Panc1 (cell line): Measurements from ENCODE around the gene OPN3. TPM values are rescaled to one million over a fixed set of nuclear protein-coding genes. Genes with fewer than 3 reads are reported as not detected.

ENCODE experiments used
- ATAC-seq: fragments of 200-7000 bp; cut with Tn5 transposase; 2 replicates; pipeline ENCODE4 v1.9.1; 2020; ENCODE audit warnings: mild to moderate bottlenecking, moderate library complexity
- BruUV-seq: library from RNA; stranded (reverse); fragments of 400-500 nt; replicated peaks from 2 replicates; lab custom pipeline; 2021; lab: Mats Ljungman, UMichigan
- CTCF ChIA-PET: fragments of 300-600 bp; sonication (Branson Sonifier 250); formaldehyde crosslinking; loops from one replicate; lab custom pipeline; 2022; ENCODE audit warnings: antibody characterized with exemption; lab: Charles Lee
- POLR2A ChIA-PET: fragments of 300-600 bp; sonication (Branson Sonifier 250); formaldehyde crosslinking; loops from one replicate; lab custom pipeline; 2022; ENCODE audit warnings: antibody characterized with exemption; lab: Charles Lee
- DNase-seq: peaks from one replicate; pipeline ENCODE4 v3.0.0-alpha.2; 2010; ENCODE audit warnings: low read depth, low spot score
- H3K27ac ChIP-seq: 2 replicates; pipeline ENCODE4 v1.5.1; 2011; ENCODE audit warnings: mild to moderate bottlenecking, low read length, inconsistent platforms
- H3K27me3 ChIP-seq: fragments of 200-500 bp; sonication (Bioruptor generic); 2 replicates; pipeline ENCODE4 v1.6.0; 2014; ENCODE audit warnings: low read length, inconsistent platforms; ENCODE audit not compliant: control insufficient read depth, insufficient read depth
- H3K36me3 ChIP-seq: fragments of 200-500 bp; sonication (Bioruptor generic); 2 replicates; pipeline ENCODE4 v1.5.1; 2014; ENCODE audit warnings: inconsistent platforms, mild to moderate bottlenecking, low read length, moderate library complexity; ENCODE audit not compliant: control insufficient read depth, insufficient read depth
- H3K4me1 ChIP-seq: 2 replicates; pipeline ENCODE4 v1.5.1; 2011; ENCODE audit warnings: inconsistent platforms, mild to moderate bottlenecking, low read length, moderate library complexity; ENCODE audit not compliant: control insufficient read depth, insufficient read depth
- H3K4me3 ChIP-seq, 2 experiments: 2 replicates each; pipeline ENCODE4 v1.5.1; 2011 to 2012; ENCODE audit warnings: low read depth in 2 of 2, low read length in 2 of 2, mild to moderate bottlenecking in 2 of 2, inconsistent platforms in 1 of 2, moderate library complexity in 1 of 2
- H3K9me3 ChIP-seq: fragments of 200-500 bp; sonication (Bioruptor generic); 2 replicates; pipeline ENCODE4 v1.5.1; 2014; ENCODE audit warnings: low read depth, mild to moderate bottlenecking, inconsistent platforms, low read length, moderate library complexity; ENCODE audit not compliant: control insufficient read depth, insufficient read depth
- CTCF ChIP-seq: fragments of 450-650 bp; IDR thresholded peaks from 2 replicates; pipeline ENCODE4 v1.5.1; 2017; ENCODE audit warnings: mild to moderate bottlenecking
- POLR2AphosphoS5 ChIP-seq: IDR thresholded peaks from 2 replicates; pipeline ENCODE4 v1.6.1; 2012; ENCODE audit warnings: mild to moderate bottlenecking, low read depth, low read length, moderate library complexity
- REST ChIP-seq, 2 experiments: IDR thresholded peaks; 2 replicates each; pipeline ENCODE4 v1.6.1; 2011 to 2012; ENCODE audit warnings: low read depth in 2 of 2, control low read depth in 1 of 2, low read length in 1 of 2, mild to moderate bottlenecking in 1 of 2, moderate library complexity in 1 of 2; ENCODE audit not compliant: insufficient read depth in 1 of 2
- SIN3A ChIP-seq: IDR thresholded peaks from 2 replicates; pipeline ENCODE4 v1.6.1; 2012; ENCODE audit warnings: low read depth, mild to moderate bottlenecking, low read length, moderate library complexity, borderline replicate concordance; ENCODE audit not compliant: insufficient read depth
- TCF7L2 ChIP-seq: IDR thresholded peaks from 2 replicates; pipeline ENCODE4 v1.6.1; 2011; ENCODE audit warnings: mild to moderate bottlenecking, low read depth, low read length, inconsistent platforms
- in situ Hi-C: cut with HindIII; loops from 2 replicates; pipeline ENCODE4 v1.10.0; 2016; ENCODE audit warnings: low sequenced_read_pairs, low pct_unique_long_range_greater_than_20kb
- intact Hi-C: fragments of 100-400 bp; cut with micrococcal nuclease; formaldehyde crosslinking; loops from one replicate; pipeline ENCODE4 v1.10.0; 2022; ENCODE audit not compliant: unreplicated experiment
- total RNA-seq: library from RNA; stranded (reverse); gene quantifications from one replicate; pipeline ENCODE4 v1.2.1, GENCODE V29; 2021; ENCODE audit not compliant: unreplicated experiment

Gene OPN3
- total RNA-seq, 1 experiment from 2014 or later = 34.0 TPM

GRCh38 chr1:241611736-241612135, 28.4 kb downstream of the OPN3 start:
- H3K4me3 ChIP-seq = no peak overlapping the region
- ChIA-PET POLR2A (no interaction called here), CTCF (interaction anchor here (0.6 to 0.7 kb wide), 3 partner anchors 12 to 767 kb away, joined by 7 to 11 read pairs (median 8); no protein-coding TSS in a partner anchor)
- ATAC-seq (no peak), DNase-seq (no peak)
- H3K4me1 ChIP-seq = peaks cover 58% of the 10 kb centered on the region
- H3K36me3 ChIP-seq = no peaks in the 10 kb centered on the region
- no peak for TF ChIP-seq TCF7L2
- TF ChIP-seq CTCF = no peak
- TF ChIP-seq SIN3A = no peak
- TF ChIP-seq POLR2AphosphoS5 = no peak
- TF ChIP-seq REST (IDR thresholded peaks at IDR 0.05; ENCODE audit: insufficient read depth in 1 of 2, low read depth in 2 of 2, low read length in 1 of 2) = no peak
- H3K9me3 ChIP-seq = no peaks in the 10 kb centered on the region
- H3K27ac ChIP-seq = peak overlapping the region; percentile 58; the same call in 1 of the 2 replicates
- intact Hi-C loops = loop anchor here (1.0 to 2.0 kb wide), 2 partner anchors 81 to 224 kb away; no protein-coding TSS in a partner anchor
- no peaks in the 10 kb centered on the region for H3K27me3 ChIP-seq
- in situ Hi-C loops = loop anchor here (10.0 kb wide), 1 partner anchor 87 kb away; no protein-coding TSS in a partner anchor
- no TSS peak for BruUV-seq

- Histone ChIP-seq H3K4me3 (no peak overlapping the region), H3K9me3 (no peaks in the 10 kb centered on the region), H3K4me1 (peaks cover 58% of the 10 kb centered on the region), H3K27me3 (no peaks in the 10 kb centered on the region), H3K27ac (peak overlapping the region; percentile 85), H3K36me3 (no peaks in the 10 kb centered on the region)
- intact Hi-C loops = loop anchor here (1.0 to 2.0 kb wide), 2 partner anchors 80 to 224 kb away; no protein-coding TSS in a partner anchor
- POLR2A ChIA-PET = interaction anchor here (0.5 kb wide), 1 partner anchor 220 kb away, joined by 3 read pairs; no protein-coding TSS in a partner anchor
- DNase-seq (no peak), ATAC-seq (peak; percentile 53)
- TF ChIP-seq CTCF = peak; percentile 70
- no peak for TF ChIP-seq POLR2AphosphoS5
- in situ Hi-C loops = loop anchor here (10.0 kb wide), 1 partner anchor 86 kb away; no protein-coding TSS in a partner anchor
- CTCF ChIA-PET = interaction anchor here (0.6 to 1.1 kb wide), 4 partner anchors 103 to 768 kb away, joined by 3 to 11 read pairs (median 6); no protein-coding TSS in a partner anchor
- BruUV-seq = no TSS peak
These were observed 29.1 kb downstream of the OPN3 start for GRCh38 chr1:241611063-241611462.
